Epithelial cell of esophagus (primary cell): ENCODE measurements around the gene CBL.

Experiments
- DNase-seq: peaks from one replicate; pipeline ENCODE4 v3.0.0; 2010; ENCODE audit warnings: low read depth
- H3K4me3 ChIP-seq: 2 replicates; pipeline ENCODE4 v1.5.1; 2011; ENCODE audit warnings: mild to moderate bottlenecking, low read length, control low read depth
- TF ChIP-seq, protein P1 (sequence below): IDR thresholded peaks from 2 replicates; pipeline ENCODE4 v1.5.1; 2011; ENCODE audit warnings: low read depth, mild to moderate bottlenecking, low read length, control low read depth, inconsistent platforms; ENCODE audit not compliant: insufficient read depth; ENCODE audit errors: missing control alignments

CBL gene

DNA sequence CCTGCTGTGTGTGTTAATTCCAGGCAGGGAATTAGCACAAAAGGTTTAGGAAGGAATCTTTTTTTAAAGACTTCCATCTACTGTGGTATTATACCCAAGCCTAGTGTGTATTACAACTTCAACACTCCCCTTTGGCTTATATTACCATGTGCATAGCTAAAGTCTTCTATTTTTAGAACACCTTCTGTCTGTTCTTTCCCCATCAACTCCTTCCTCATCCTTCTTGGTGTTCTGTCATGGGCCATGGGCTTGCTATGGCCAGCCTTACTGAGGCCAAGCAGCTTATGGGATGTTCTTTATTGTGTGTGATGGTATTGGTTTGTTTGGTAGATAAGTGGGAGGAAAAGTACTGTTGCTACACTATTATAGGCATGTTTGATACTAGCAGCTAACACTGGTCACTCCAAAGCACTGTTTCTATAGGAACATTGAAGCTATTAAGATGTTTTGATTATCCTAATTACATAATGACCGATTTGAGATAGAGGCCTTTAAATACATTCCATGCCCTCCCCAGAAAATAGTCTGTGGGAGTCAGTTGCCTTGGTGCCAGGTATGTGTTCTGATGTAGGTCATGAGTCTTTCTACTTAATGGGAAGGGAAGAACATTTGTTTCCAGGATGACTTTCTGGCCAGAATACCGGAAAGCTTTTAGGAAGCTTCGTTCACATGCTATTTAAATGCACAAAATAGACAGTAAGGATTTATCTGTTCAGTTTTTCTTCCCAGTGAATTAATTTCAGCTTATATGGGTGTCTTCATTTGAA is 94.2 kb downstream of the CBL start:
- H3K4me3 ChIP-seq, result no peak overlapping the region
- DNase-seq, result no peak
- TF ChIP-seq, protein P1, sequence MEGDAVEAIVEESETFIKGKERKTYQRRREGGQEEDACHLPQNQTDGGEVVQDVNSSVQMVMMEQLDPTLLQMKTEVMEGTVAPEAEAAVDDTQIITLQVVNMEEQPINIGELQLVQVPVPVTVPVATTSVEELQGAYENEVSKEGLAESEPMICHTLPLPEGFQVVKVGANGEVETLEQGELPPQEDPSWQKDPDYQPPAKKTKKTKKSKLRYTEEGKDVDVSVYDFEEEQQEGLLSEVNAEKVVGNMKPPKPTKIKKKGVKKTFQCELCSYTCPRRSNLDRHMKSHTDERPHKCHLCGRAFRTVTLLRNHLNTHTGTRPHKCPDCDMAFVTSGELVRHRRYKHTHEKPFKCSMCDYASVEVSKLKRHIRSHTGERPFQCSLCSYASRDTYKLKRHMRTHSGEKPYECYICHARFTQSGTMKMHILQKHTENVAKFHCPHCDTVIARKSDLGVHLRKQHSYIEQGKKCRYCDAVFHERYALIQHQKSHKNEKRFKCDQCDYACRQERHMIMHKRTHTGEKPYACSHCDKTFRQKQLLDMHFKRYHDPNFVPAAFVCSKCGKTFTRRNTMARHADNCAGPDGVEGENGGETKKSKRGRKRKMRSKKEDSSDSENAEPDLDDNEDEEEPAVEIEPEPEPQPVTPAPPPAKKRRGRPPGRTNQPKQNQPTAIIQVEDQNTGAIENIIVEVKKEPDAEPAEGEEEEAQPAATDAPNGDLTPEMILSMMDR, result no peak

DNA sequence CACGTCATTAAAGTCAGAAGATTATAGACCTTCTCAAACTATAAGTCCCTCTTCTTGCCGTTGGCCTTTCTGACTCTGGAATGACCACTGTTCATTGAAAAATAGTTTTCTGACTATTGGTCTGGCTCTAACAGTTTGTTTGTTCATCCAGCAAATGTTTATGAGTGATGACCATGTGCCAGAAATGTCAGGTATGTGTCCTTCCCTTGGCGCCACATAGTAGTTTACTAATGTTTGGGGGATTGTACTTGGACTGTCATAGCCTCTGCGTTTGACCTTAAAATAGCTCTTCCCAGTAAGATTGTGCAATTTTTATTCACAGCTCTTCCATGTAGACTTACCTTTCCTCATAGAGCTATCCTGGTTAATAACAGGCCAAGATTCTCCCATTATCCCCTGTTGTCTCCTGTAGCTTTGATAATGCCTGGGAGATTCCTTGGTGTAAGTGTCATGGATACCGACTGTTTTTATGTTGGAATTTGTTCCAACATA is 97.1 kb downstream of the CBL start:
- H3K4me3 ChIP-seq, result no peak overlapping the region
- TF ChIP-seq, protein P1, result no peak
- no peak for DNase-seq

DNA sequence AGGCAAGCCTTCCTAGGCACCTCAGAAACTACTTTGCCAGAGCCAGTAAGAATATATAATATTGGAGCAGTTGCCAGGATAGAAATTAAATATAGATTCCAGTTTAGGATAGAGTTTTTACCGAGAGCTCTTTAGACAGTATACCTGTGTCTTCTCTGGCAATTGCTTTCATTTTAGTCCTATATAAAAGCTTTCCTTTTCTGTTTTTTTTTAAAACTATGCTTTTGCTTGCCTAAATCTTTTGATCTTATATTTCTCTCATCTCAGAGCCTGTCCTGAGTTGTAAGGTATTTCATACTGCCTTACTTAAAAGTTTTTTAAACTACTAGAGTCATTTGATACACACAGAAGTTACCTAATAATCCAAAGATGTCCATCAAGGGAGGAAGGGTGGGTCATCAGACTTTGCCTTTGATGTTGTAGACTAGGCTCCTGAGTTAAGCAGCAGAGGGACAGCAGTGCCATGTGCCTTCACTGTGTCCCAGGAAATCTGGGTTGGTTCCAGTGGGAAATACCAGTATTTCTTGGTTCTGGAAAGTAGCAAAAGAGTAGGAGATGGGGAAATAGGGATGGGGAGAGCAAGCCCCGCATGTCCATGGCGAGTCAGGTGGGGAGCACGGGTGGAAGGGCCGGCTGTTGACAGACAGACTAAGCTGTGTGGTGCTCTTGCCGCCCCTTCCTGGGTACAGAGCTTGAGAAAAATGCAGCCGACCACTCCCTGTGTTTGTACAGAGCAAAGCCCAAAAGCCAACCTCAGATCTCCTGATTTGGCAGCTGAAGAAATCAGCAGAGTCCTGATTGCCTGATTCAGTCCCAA is 99.6 kb downstream of the CBL start:
- TF ChIP-seq, protein P1, result no peak

DNA sequence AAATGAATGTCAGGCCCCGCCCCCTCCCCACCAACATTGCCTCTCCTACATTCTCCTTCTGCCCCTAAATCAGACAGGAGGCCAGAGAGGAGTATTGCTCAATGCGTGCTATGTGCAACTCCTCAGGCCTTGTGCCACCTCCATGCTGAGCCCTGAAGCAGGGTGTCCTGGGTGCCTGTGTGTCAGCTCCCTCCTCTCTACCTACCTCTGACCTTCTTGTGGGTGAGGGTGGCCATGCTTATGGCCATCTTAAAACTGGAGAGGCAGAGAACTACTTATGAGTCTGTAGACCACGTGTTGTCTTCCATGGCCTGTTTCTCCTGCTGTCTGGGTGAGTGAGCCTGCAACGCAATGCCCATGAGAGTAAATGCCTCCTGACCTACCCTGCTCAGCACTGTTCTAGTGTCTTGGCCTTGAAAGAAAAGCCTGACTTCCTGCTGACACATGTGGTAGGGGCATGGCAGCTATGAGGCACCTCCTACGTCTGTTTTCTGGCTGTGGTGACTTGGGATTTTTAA is 100.3 kb downstream of the CBL start:
- H3K4me3 ChIP-seq, result no peak overlapping the region
- TF ChIP-seq, protein P1, result no peak
- DNase-seq, result no peak

More for the DNA sequence above, 99.6 kb downstream of the CBL start:
- no peak for DNase-seq
- H3K4me3 ChIP-seq, result no peak overlapping the region

DNA sequence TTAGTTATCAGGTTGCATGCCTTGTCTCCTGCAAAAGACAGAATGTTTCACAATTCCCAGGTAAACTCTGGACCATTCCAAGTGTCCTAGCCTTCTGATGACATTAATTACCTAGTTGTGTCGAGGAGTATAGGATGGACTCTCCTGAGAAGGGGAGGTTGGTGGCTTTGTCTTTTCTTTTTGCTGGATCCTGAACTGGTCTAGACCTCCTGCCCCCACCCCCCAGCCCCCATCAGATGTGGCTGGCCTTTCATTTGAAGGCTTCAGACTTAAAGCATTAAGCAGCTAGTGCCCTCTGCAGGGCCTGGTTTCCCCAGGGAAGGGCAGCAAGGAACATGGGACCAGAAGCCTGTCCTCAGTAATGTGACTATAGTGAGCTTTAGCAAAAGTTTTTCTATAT is 101.1 kb downstream of the CBL start:
- TF ChIP-seq, protein P1, result no peak
- DNase-seq, result no peak
- no peak overlapping the region for H3K4me3 ChIP-seq

DNA sequence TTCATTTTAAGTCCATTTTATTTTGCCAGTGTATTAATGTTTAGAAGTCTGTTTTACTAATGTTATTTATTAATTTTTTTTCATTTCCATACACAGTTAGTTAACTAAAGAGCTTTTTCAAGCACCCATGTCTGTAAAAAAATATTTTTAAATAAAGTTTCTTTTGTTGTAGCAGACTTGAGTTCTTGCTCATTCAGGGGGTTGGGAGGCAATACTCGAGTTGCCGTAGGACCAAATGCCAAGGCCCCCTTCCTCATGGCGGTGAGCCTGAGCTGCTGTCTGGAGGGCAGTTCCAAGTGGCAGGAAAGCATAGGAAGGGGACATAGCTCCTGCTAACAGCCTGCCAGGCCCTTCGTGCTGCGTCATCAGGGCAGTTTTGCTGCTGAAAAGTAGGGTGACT is 101.8 kb downstream of the CBL start:
- TF ChIP-seq, protein P1, result no peak
- H3K4me3 ChIP-seq, result no peak overlapping the region
- no peak for DNase-seq
